ENCODE results near the gene CCNK. TPM values are rescaled to one million over a fixed set of nuclear protein-coding genes. Genes with fewer than 3 reads are reported as not detected.

The CCNK gene
- total RNA-seq, 1 experiment from 2014 or later = 80.1 TPM

DNA sequence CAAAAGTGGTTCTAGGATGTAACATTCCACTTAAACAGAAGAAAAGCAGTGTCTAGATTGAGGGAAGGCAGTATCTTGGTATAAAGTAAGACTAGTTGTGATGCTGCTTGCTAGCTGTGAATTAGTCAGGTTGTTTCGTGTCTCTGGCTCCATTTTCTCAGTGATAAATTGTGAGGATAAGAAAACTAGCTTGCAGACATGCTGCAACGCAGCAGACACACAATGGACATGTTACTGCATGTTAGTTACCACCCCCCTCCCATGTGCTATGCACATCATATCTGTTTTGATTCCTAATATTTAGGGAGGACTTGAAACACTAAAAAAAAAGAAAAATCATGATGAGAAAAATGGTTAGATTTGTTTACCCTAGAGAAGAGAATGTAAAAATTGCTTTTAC is 2.9 kb downstream of the CCNK start:
- H3K79me1 ChIP-seq (ENCODE audit: insufficient read depth, low read depth, low read length, poor library complexity, severe bottlenecking) = peaks cover 9% of the 10 kb centered on the region
- no peaks in the 10 kb centered on the region for H3K36me3 Mint-ChIP-seq (ENCODE audit: insufficient read depth in 1 of 3, low read depth in 3 of 3)
- no peak overlapping the region for H2BK5ac ChIP-seq (ENCODE audit: insufficient read length, low read length)
- H3K9me3 Mint-ChIP-seq = no peaks in the 10 kb centered on the region
- no peak overlapping the region for H2AFZ ChIP-seq (ENCODE audit: low read length)
- no peak overlapping the region for H3K56ac ChIP-seq (ENCODE audit: insufficient read length, low read depth, low read length)
- H4K20me1 ChIP-seq (ENCODE audit: control insufficient read depth, insufficient read depth, insufficient read length) = no peaks in the 10 kb centered on the region
- H3K18ac ChIP-seq (ENCODE audit: insufficient read length, low read depth, low read length) = no peak overlapping the region
- TF ChIP-seq, protein P1, sequence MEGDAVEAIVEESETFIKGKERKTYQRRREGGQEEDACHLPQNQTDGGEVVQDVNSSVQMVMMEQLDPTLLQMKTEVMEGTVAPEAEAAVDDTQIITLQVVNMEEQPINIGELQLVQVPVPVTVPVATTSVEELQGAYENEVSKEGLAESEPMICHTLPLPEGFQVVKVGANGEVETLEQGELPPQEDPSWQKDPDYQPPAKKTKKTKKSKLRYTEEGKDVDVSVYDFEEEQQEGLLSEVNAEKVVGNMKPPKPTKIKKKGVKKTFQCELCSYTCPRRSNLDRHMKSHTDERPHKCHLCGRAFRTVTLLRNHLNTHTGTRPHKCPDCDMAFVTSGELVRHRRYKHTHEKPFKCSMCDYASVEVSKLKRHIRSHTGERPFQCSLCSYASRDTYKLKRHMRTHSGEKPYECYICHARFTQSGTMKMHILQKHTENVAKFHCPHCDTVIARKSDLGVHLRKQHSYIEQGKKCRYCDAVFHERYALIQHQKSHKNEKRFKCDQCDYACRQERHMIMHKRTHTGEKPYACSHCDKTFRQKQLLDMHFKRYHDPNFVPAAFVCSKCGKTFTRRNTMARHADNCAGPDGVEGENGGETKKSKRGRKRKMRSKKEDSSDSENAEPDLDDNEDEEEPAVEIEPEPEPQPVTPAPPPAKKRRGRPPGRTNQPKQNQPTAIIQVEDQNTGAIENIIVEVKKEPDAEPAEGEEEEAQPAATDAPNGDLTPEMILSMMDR (conservative IDR thresholded peaks at IDR 0.05) = no peak
- no peak overlapping the region for H3K9ac ChIP-seq (ENCODE audit: extremely low read depth, insufficient read length, low read length)
- peaks cover 45% of the 10 kb centered on the region; the same call in 1 of the 2 replicates for H3K79me2 ChIP-seq (ENCODE audit: insufficient read depth, low read length)
- no peaks in the 10 kb centered on the region for H3K27me3 ChIP-seq (ENCODE audit: insufficient read depth, low read length)
- DNase-seq = no peak
- peaks cover 11% of the 10 kb centered on the region in 2 experiments for H3K4me1 Mint-ChIP-seq
- H3K27ac ChIP-seq (ENCODE audit: insufficient read length, low read depth, low read length) = no peak overlapping the region
- H4K8ac ChIP-seq (replicated peaks; ENCODE audit: insufficient read length, low read depth, low read length) = no peak overlapping the region
- H3K23me2 ChIP-seq (ENCODE audit: insufficient read length, low read depth, low read length, poor library complexity, severe bottlenecking) = peaks cover 11% of the 10 kb centered on the region
- no peak overlapping the region for H3K23ac ChIP-seq (ENCODE audit: insufficient read length, low read depth, low read length)
- no peak overlapping the region for H2AK5ac ChIP-seq (ENCODE audit: insufficient read length, low read length)
- no CpG with 5 or more reads among the region's 2 CpGs for WGBS (ENCODE audit: extremely low coverage, insufficient read length, low lambda C conversion rate)
- no peak overlapping the region for H3T11ph ChIP-seq (ENCODE audit: low read length)
- H2BK120ac ChIP-seq (ENCODE audit: low read depth, low read length, poor library complexity, severe bottlenecking) = no peak overlapping the region
- H3K4me2 ChIP-seq (ENCODE audit: insufficient read depth, insufficient read length, low read length) = no peak overlapping the region
- no peak overlapping the region for H2BK20ac ChIP-seq (ENCODE audit: low read depth, low read length, poor library complexity, severe bottlenecking)
- H2BK12ac ChIP-seq (ENCODE audit: insufficient read length, low read depth, low read length) = no peak overlapping the region
- H2BK15ac ChIP-seq (ENCODE audit: low read depth, low read length) = no peak overlapping the region
- no peak overlapping the region for H3K4me3 Mint-ChIP-seq
- no peaks in the 10 kb centered on the region for H3K27me3 Mint-ChIP-seq (ENCODE audit: low read depth)
- no peak overlapping the region for H4K91ac ChIP-seq (ENCODE audit: insufficient read length, low read depth, low read length)
- H3K27ac Mint-ChIP-seq = no peak overlapping the region
- H3K9me3 ChIP-seq (ENCODE audit: control insufficient read depth, low read depth, low read length) = no peaks in the 10 kb centered on the region
- H4K5ac ChIP-seq (ENCODE audit: insufficient read length, low read depth, low read length) = no peak overlapping the region
- no peaks in the 10 kb centered on the region for H3K4me1 ChIP-seq (ENCODE audit: insufficient read depth, low read length)
- no peak overlapping the region for H3K14ac ChIP-seq (ENCODE audit: insufficient read depth, low read length)
- H3K4ac ChIP-seq (ENCODE audit: low read depth, low read length) = no peak overlapping the region
